Measurements from ENCODE around the gene PDCD11.
"Not testable (repeated sequence)": the region's sequence is repeated elsewhere in the genome, so short reads cannot be mapped to it uniquely, and the experiment has no call there.

The PDCD11 gene, protein sequence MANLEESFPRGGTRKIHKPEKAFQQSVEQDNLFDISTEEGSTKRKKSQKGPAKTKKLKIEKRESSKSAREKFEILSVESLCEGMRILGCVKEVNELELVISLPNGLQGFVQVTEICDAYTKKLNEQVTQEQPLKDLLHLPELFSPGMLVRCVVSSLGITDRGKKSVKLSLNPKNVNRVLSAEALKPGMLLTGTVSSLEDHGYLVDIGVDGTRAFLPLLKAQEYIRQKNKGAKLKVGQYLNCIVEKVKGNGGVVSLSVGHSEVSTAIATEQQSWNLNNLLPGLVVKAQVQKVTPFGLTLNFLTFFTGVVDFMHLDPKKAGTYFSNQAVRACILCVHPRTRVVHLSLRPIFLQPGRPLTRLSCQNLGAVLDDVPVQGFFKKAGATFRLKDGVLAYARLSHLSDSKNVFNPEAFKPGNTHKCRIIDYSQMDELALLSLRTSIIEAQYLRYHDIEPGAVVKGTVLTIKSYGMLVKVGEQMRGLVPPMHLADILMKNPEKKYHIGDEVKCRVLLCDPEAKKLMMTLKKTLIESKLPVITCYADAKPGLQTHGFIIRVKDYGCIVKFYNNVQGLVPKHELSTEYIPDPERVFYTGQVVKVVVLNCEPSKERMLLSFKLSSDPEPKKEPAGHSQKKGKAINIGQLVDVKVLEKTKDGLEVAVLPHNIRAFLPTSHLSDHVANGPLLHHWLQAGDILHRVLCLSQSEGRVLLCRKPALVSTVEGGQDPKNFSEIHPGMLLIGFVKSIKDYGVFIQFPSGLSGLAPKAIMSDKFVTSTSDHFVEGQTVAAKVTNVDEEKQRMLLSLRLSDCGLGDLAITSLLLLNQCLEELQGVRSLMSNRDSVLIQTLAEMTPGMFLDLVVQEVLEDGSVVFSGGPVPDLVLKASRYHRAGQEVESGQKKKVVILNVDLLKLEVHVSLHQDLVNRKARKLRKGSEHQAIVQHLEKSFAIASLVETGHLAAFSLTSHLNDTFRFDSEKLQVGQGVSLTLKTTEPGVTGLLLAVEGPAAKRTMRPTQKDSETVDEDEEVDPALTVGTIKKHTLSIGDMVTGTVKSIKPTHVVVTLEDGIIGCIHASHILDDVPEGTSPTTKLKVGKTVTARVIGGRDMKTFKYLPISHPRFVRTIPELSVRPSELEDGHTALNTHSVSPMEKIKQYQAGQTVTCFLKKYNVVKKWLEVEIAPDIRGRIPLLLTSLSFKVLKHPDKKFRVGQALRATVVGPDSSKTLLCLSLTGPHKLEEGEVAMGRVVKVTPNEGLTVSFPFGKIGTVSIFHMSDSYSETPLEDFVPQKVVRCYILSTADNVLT (N-terminal part only)

DNA sequence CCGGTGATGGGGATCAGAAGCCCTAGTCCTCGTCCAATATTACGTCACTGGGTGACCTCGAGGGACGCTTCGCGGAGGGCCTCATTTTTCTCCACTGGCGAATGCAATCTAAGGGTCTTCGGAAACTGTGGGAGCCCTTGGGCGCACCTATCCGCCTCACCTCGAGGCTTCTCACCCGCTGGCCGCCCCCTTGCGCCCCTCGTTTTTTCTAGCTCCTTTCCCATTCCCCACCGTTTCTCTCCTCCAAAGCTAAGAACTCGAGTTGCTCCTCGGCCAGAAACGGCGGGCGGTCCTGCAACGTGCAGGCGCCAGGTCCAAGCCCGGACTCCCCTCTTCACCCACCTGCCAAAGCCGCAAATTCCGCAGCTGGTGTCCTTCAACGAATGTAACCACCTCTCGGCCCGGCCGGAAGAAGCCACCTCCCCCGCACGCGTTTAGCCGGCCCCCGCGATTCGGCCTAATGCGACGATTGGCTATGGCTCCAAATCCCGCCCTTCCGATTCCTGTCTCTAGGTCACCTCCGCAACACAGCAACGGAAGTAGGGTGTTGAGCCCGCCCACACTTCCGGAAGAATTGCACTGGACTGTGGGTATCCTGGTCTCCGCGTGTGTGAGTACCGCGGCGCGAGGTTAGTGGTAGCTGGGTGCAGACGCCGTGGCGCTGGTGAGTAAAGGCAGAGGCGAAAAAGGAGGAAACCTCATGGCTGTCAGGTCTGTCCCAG lies at the start of gene PDCD11, which contains the start of gene ATP5MK:
PDCD11 (plus strand) TSS at position 560 of the 722 bp plus-strand sequence. CDS start 1,801 bp downstream, outside the sequence.
ATP5MK (minus strand) TSS at position 409 of the 722 bp plus-strand sequence. CDS start 4,018 bp downstream, outside the sequence.
- H3K4me3 ChIP-seq (ENCODE audit: low read length), result peak within 1 kb of the TSS; percentile 99
- peak; percentile 93 for DNase-seq (ENCODE audit: low read depth)
- TF ChIP-seq, protein P1, sequence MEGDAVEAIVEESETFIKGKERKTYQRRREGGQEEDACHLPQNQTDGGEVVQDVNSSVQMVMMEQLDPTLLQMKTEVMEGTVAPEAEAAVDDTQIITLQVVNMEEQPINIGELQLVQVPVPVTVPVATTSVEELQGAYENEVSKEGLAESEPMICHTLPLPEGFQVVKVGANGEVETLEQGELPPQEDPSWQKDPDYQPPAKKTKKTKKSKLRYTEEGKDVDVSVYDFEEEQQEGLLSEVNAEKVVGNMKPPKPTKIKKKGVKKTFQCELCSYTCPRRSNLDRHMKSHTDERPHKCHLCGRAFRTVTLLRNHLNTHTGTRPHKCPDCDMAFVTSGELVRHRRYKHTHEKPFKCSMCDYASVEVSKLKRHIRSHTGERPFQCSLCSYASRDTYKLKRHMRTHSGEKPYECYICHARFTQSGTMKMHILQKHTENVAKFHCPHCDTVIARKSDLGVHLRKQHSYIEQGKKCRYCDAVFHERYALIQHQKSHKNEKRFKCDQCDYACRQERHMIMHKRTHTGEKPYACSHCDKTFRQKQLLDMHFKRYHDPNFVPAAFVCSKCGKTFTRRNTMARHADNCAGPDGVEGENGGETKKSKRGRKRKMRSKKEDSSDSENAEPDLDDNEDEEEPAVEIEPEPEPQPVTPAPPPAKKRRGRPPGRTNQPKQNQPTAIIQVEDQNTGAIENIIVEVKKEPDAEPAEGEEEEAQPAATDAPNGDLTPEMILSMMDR (conservative IDR thresholded peaks at IDR 0.05; ENCODE audit: low read depth, low read length), result peak; percentile 32

DNA sequence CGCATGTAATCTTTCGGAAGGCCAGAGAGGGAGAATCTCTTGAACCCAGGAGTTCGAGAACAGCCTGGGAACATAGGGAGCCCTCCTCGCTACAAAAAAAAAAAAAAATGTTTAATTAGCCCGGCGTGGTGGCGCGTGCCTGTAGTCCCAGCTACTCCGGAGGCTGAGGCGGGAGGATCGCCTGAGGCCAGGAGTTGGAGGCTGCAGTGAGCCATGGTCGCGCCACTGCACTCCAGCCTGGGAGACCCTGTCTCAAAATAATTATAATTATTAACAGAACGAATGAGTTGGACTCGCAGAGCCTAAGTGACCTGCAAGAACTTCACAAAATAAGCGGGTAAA lies 46.3 kb upstream of the PDCD11 start:
- no peak for DNase-seq (ENCODE audit: low read depth)
- TF ChIP-seq, protein P1 (conservative IDR thresholded peaks at IDR 0.05; ENCODE audit: low read depth, low read length), result no peak
- H3K4me3 ChIP-seq (ENCODE audit: low read length), result peak overlapping the region; percentile 70

DNA sequence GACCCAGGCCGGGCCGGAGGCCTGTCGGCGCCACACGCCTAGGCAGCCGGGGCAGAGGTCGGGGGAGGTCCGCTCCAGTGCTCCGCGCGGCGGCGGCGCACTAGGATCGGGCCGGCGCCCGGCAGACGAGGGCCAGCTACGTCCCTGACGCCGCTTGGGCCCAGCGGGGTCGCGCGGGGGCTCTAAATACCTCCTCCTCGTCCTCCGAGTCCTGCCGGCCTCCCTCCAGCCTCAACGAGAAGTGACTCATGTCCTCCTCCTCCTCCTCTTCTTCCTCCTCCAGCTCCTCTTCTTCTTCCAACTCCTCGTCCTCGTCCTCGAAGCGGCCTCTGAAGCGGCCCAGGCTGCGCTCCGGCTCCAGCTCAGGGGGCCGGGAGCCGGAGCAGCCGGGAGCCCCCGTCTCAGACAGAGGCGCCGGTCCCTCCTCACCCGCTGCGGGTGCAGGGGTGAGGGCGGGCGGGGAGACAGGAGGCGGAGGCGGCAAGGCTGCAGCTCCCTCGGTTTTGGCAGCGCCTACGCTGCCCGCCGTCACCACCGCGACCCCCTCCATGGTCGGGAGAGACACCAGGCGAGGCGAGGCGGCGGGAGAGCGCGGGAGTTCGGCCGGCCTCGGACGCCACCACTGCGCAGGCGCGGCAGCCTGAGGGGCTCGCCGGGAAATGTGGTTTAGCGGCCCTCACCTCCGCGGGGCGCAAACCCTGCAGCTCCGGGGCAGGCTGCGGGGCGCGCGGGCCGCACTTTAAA lies 45.7 kb upstream of the PDCD11 start, which contains the start of gene PCGF6:
PCGF6 (minus strand) TSS at position 624 of the 744 bp plus-strand sequence; CDS start at position 550, 74 bp downstream.
- TF ChIP-seq, protein P1 (conservative IDR thresholded peaks at IDR 0.05; ENCODE audit: low read depth, low read length), result no peak
- H3K4me3 ChIP-seq (ENCODE audit: low read length), result peak within 1 kb of the TSS; percentile 70
- DNase-seq (ENCODE audit: low read depth), result no peak

DNA sequence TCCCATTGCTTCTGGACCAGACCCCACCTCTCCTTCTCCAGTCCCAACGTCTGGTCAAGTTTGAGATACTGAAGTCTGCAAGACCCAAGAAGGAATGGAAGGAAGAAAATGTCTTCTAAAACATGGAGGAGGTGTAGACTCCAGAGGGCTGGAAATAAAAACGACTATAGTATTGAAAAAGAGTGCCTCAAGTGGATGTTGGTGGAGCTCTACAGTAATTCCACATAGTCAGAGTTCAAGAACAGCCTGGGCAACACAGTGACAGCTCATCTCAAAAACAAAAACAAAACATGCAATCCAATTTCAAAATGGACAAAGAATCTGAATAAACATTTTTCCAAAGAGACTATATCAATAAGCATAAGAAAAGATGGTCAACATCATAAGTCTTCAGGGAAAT lies 43.1 kb upstream of the PDCD11 start:
- TF ChIP-seq, protein P1 (conservative IDR thresholded peaks at IDR 0.05; ENCODE audit: low read depth, low read length), result no peak
- no peak for DNase-seq (ENCODE audit: low read depth)

DNA sequence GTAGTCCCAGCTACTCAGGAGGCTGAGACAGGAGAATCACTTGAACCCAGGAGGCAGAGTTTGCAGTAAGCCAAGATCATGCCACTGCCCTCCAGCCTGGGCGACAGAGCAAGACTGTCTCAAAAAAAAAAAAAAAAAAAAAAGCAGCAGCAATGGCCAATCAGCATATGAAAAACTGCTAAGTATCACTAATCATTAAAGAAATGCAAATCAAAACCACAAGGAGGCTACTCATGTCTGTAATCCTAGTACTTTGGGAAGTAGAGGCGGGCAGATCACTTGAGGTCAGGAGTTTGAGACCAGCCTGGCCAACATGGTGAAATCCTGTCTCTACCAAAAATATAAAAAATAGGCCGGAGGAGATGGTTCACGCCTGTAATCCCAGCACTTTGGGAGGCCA lies 41.9 kb upstream of the PDCD11 start:
- DNase-seq (ENCODE audit: low read depth); H3K4me3 ChIP-seq (ENCODE audit: low read length): not testable (repeated sequence)

More for the DNA sequence above, 43.1 kb upstream of the PDCD11 start:
- H3K4me3 ChIP-seq (ENCODE audit: low read length), result no peak overlapping the region

DNA sequence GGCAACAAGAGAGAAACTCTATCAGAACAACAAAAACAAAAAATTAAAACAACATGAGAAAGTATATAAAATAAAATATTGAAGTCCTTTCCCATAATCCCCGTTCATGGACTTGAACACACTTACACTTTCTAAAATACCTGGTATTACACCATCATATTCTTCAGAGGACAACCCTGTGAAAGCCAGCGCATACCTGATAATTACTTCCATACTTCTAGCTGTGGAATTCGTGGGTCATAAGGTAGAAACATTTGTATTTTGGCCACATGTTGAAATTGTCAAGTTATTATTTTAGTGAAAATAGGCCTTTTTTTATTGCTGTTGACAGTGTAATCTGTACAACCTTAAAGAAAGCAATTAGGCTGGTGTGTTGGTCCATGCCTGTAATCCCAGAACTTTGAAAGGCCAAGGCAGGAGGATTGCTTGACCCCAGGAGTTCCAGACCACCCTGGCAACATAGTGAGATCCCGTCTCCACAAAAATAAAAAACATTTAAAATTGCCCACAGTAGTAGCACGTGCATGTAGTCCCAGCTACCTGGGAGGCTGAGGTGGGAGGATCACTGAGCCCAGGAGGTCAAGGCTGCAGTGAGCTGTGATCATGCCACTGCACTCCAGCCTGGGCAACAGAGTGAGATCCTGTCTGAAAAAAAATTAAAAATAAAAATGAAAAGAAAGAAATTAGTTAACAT lies 40.4 kb upstream of the PDCD11 start:
- TF ChIP-seq, protein P1 (conservative IDR thresholded peaks at IDR 0.05; ENCODE audit: low read depth, low read length), result no peak
- DNase-seq (ENCODE audit: low read depth), result no peak
- H3K4me3 ChIP-seq (ENCODE audit: low read length), result no peak overlapping the region

DNA sequence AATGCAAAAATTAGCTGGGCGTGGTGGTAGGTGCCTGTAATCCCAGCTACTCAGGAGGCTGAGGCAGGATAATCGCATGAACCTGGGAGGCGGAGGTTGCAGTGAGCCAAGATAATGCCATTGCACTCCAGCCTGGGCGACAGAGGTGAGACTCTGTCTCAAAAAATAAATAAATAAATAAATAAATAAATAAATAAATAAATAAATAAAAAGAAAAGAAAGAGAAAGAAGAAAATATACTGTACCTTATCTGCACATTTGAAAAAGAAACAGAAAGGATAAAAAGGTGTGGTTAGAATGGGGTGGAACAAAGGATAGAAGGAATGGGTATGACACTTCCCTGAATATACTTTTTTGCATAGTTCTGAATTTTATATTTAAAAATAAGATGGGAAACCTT lies 36.9 kb upstream of the PDCD11 start:
- not testable (repeated sequence) for H3K4me3 ChIP-seq (ENCODE audit: low read length); DNase-seq (ENCODE audit: low read depth)

DNA sequence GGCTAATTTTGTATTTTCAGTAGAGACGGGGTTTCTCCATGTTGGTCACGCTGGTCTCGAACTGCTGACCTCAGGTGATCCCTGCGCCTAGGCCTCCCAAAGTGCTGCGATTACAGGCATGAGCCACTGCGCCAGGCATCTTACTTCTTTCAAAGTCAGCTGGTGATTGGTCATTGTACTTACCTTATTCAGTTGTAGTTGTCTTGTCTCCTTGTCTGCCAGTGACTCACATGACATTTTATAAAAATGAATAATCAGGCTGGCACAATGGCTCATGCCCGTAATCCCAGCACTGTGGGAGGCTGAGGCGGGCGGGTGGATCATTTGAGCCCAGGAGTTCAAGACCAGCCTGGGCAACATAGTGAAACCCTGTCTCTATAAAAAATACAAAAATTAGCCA lies 35.6 kb upstream of the PDCD11 start:
- not testable (repeated sequence) for H3K4me3 ChIP-seq (ENCODE audit: low read length); DNase-seq (ENCODE audit: low read depth)
